ENCODE data around the gene LONP1.

- TF ChIP-seq CREM (CRISPR knock-in tag; IDR thresholded peaks at IDR 0.05) (no peak), CTCF (IDR thresholded peaks at IDR 0.05) (no peak), MAX (CRISPR knock-in tag; IDR thresholded peaks at IDR 0.05) (no peak), SMAD3 (CRISPR knock-in tag; IDR thresholded peaks at IDR 0.05; ENCODE audit: borderline replicate concordance) (no peak), ETV6 (CRISPR knock-in tag; IDR thresholded peaks at IDR 0.05) (no peak), NFE2L1 (CRISPR knock-in tag; IDR thresholded peaks at IDR 0.05) (no peak), RELA (CRISPR knock-in tag; IDR thresholded peaks at IDR 0.05; ENCODE audit: borderline replicate concordance) (no peak), JUN (CRISPR knock-in tag; IDR thresholded peaks at IDR 0.05) (no peak), IRF1 (CRISPR knock-in tag; IDR thresholded peaks at IDR 0.05) (no peak), ZNF532 (CRISPR knock-in tag; IDR thresholded peaks at IDR 0.05; ENCODE audit: borderline replicate concordance) (no peak), CBFB (CRISPR knock-in tag; IDR thresholded peaks at IDR 0.05; ENCODE audit: low read depth) (no peak)
Measured at GRCh38 chr19:5648464-5648863, 71.5 kb downstream of the LONP1 start.

Measured in WTC11 (cell line).